Tibial artery (tissue), 4 donors: ENCODE data around the gene MSRB3.

Experiments used
- DNase-seq, 2 donors: peaks; one replicate each; pipeline ENCODE4 v3.0.0-alpha.2; 2019
- H3K27ac ChIP-seq, 2 donors: fragments of 200-600 bp; sonication (generic) in 1 of 2; 1 replicate in 1 of 2; 2 replicates in 1 of 2; pipeline ENCODE4 v1.5.1; 2018 to 2019; ENCODE audit warnings: mild to moderate bottlenecking in 1 of 2
- H3K27me3 ChIP-seq, 2 donors: fragments of 200-600 bp; sonication (generic) in 1 of 2; one replicate each; pipeline versions ENCODE4 v1.5.1 to v1.6.0; 2016 to 2019
- H3K36me3 ChIP-seq, 3 donors: fragments of 200-600 bp; sonication (generic) in 2 of 3; one replicate each; pipeline ENCODE4 v1.5.1; 2016 to 2019; ENCODE audit warnings: mild to moderate bottlenecking in 2 of 3
- H3K4me1 ChIP-seq, 4 donors: fragments of 200-600 bp; sonication (generic) in 2 of 4; 1 replicate in 3 of 4; 2 replicates in 1 of 4; pipeline ENCODE4 v1.5.1; 2016 to 2019
- H3K4me3 ChIP-seq, 2 donors: fragments of 200-600 bp; sonication (generic) in 1 of 2; 1 replicate in 1 of 2; 2 replicates in 1 of 2; pipeline ENCODE4 v1.5.1; 2018 to 2019; ENCODE audit warnings: mild to moderate bottlenecking in 2 of 2
- H3K9me3 ChIP-seq, 3 donors: fragments of 200-600 bp; sonication (generic) in 1 of 3; one replicate each; pipeline ENCODE4 v1.5.1; 2016 to 2019
- CTCF ChIP-seq, 2 experiments: fragments of 200-600 bp in 1 of 2; fragments of 450-650 bp in 1 of 2; IDR thresholded peaks; one replicate each; pipeline ENCODE4 v1.5.1; 2017 to 2019; ENCODE audit warnings: antibody characterized with exemption in 2 of 2, mild to moderate bottlenecking in 1 of 2, moderate library complexity in 1 of 2
- intact Hi-C: fragments of 100-400 bp; cut with DNase I; formaldehyde crosslinking; loops from one replicate; pipeline ENCODE4 v1.15.0; 2023; ENCODE audit warnings: low total_unique reads

Gene MSRB3

GRCh38 chr12:65501093-65501621 is 222.7 kb downstream of the MSRB3 start:
- intact Hi-C loops: no loop called here
- Histone ChIP-seq H3K27ac (no peak overlapping the region), H3K4me1 (peaks cover 0 to 18% (median 14%) of the 10 kb centered on the region in 4 donors), H3K4me3 (no peak overlapping the region), H3K9me3 (no peaks in the 10 kb centered on the region), H3K36me3 (no peaks in the 10 kb centered on the region), H3K27me3 (no peaks in the 10 kb centered on the region)
- peak; percentile 48 to 72 for DNase-seq
- TF ChIP-seq CTCF (IDR thresholded peaks at IDR 0.05): no peak

GRCh38 chr12:65501935-65502334 is 223.5 kb downstream of the MSRB3 start:
- Histone ChIP-seq H3K27ac (no peak overlapping the region), H3K27me3 (no peaks in the 10 kb centered on the region), H3K4me1 (peaks cover 0 to 18% (median 14%) of the 10 kb centered on the region in 4 donors), H3K36me3 (no peaks in the 10 kb centered on the region), H3K4me3 (no peak overlapping the region), H3K9me3 (no peaks in the 10 kb centered on the region)
- intact Hi-C loops: no loop called here
- TF ChIP-seq CTCF (IDR thresholded peaks at IDR 0.05): no peak
- DNase-seq: no peak

DNA sequence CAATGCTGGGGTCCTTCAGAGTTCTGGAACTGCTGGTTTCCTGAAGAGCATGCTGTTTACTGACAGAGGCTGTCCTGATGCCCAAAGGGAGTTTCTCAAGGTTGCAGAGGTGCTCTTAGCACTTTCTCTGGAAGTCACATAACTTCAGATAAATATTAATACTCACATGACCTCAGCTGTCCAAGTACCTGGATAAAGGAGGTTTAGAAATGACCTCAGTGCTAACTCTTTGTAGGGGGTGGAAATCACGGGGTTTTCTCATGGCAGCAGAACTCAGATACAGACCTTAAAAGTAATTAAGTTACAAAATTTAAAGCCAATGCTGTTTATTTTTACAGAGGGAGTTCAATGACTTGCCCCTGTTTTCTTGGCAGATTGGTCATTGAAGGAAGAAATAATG is 225.9 kb downstream of the MSRB3 start:
- intact Hi-C loops: no loop called here
- H3K4me3 ChIP-seq: no peak overlapping the region
- no peak overlapping the region for H3K27ac ChIP-seq
- H3K9me3 ChIP-seq: no peaks in the 10 kb centered on the region
- H3K27me3 ChIP-seq: no peaks in the 10 kb centered on the region
- DNase-seq: no peak
- no peak for TF ChIP-seq CTCF (IDR thresholded peaks at IDR 0.05)
- no peaks in the 10 kb centered on the region for H3K36me3 ChIP-seq
- peaks cover 0 to 18% (median 14%) of the 10 kb centered on the region in 4 donors for H3K4me1 ChIP-seq

DNA sequence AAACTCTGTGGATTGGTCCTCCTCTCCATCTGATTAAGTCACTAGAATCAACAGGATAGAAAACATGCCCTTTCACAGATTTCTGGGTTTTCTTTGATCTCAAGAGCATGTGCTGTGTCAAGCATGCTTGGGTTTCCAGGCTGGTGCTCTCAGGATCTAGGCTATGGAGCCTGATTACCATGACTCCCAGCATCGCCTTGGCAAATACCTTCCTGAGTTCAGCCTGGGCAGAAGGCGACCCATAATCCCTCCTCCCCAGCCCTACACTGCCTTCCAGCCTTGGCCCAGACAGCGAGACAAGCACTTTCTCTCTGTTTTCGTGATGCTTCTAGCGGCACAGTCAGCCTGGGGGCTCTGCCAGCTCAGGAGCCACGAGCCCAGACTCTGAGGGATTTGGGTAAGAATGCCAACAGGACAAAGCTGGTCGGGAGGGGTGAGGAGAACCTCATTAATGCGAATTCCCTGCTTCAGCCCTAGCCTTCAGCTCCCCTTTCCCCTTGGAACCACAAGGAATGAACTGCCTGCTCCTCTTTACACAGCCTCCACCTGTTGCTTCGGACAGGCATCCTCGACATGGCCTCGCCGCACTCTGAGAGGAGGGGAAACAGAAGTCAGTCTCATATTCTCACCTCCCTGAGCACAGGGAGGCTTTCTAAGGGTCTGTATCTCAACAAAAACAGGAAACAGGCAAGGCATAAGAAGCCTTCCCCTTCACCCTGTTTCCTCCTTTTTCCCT is 227.1 kb downstream of the MSRB3 start:
- no peak for DNase-seq
- H3K27me3 ChIP-seq: no peaks in the 10 kb centered on the region
- no peak for TF ChIP-seq CTCF (IDR thresholded peaks at IDR 0.05)
- H3K36me3 ChIP-seq: no peaks in the 10 kb centered on the region
- no peak overlapping the region for H3K4me3 ChIP-seq
- no peak overlapping the region for H3K27ac ChIP-seq
- H3K9me3 ChIP-seq: no peaks in the 10 kb centered on the region
- intact Hi-C loops: no loop called here
- peaks cover 0 to 14% (median 11%) of the 10 kb centered on the region in 4 donors for H3K4me1 ChIP-seq

- H3K27ac ChIP-seq: no peak overlapping the region
- no peak overlapping the region for H3K4me3 ChIP-seq
- no peak for TF ChIP-seq CTCF (IDR thresholded peaks at IDR 0.05)
- no peaks in the 10 kb centered on the region for H3K9me3 ChIP-seq
- intact Hi-C loops: no loop called here
- H3K36me3 ChIP-seq: no peaks in the 10 kb centered on the region
- no peaks in the 10 kb centered on the region for H3K27me3 ChIP-seq
- no peak for DNase-seq
- peaks cover 0 to 19% (median 13%) of the 10 kb centered on the region in 4 donors for H3K4me1 ChIP-seq
Measured at GRCh38 chr12:65508276-65509035, 230.0 kb downstream of the MSRB3 start.
